Measurements from ENCODE around the gene PSENEN.
A peak's percentile ranks its signal among the peaks of the same experiment; 100 is the strongest.

Gene PSENEN

DNA sequence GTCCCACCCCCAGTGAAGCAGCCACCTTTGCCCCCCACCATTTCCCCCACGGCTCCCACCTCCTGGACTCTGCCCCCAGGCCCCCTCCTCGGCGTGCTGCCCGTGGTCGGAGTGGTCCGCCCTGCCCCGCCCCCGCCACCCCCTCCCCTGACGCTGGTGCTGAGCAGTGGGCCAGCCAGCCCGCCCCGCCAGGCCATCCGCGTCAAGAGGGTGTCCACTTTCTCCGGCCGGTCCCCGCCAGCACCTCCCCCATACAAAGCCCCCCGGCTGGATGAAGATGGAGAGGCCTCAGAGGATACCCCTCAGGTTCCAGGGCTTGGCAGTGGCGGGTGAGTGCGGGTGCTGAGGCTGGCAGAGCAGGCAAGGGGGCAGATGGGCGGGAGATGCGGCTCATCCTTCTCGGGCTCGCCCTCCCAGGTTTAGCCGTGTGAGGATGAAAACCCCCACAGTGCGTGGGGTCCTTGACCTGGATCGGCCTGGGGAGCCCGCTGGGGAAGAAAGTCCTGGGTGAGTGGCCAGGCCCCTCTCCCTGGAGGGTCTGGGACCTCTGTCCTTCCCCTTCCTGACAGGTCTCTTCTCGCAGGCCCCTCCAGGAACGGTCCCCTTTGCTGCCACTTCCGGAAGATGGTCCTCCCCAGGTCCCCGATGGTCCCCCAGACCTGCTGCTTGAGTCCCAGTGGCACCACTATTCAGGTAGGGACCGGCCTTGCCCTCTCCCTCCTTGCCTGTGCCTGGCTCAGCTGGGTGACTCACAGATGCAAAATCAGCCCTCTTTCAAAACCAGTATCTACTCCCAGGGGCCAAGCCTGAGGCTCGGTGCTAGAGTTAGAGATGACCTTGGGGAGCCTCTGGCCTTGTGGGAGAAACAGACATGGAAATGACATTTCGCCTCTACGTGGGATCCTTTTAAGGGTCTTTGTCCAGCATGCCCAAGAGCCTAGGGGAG, 12.0 kb upstream of the PSENEN start:
- H3K4me3 ChIP-seq (ENCODE audit: low read depth, low read length) = no peak overlapping the region
- TF ChIP-seq, protein P1, sequence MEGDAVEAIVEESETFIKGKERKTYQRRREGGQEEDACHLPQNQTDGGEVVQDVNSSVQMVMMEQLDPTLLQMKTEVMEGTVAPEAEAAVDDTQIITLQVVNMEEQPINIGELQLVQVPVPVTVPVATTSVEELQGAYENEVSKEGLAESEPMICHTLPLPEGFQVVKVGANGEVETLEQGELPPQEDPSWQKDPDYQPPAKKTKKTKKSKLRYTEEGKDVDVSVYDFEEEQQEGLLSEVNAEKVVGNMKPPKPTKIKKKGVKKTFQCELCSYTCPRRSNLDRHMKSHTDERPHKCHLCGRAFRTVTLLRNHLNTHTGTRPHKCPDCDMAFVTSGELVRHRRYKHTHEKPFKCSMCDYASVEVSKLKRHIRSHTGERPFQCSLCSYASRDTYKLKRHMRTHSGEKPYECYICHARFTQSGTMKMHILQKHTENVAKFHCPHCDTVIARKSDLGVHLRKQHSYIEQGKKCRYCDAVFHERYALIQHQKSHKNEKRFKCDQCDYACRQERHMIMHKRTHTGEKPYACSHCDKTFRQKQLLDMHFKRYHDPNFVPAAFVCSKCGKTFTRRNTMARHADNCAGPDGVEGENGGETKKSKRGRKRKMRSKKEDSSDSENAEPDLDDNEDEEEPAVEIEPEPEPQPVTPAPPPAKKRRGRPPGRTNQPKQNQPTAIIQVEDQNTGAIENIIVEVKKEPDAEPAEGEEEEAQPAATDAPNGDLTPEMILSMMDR (IDR thresholded peaks at IDR 0.05; ENCODE audit: low read depth, low read length) = no peak
- in situ Hi-C loops (cut with HindIII; ENCODE audit: low sequenced_read_pairs) = no loop called here
- no peak for DNase-seq (ENCODE audit: low read depth, low spot score)

DNA sequence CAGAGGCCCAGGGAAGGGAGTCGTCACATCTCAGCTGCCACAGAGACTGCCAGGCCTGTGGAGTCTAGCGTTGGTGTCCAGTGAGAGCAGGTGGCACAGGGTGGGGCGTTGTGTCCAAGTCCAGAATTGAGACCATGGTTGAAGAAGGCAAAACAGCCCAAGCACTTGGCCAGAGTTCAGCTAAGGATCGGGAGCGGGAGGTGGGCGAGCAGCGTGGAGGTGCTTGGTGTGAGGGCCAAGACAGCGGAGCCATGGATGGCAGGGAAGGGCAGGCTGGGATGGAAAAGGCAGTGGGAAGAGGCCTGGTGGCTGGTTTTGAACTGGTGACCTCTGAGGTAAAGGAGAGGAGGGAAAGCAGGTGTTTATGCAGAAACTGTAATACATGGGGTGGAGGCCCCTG, 11.2 kb upstream of the PSENEN start:
- H3K4me3 ChIP-seq (ENCODE audit: low read depth, low read length) = no peak overlapping the region
- TF ChIP-seq, protein P1 (IDR thresholded peaks at IDR 0.05; ENCODE audit: low read depth, low read length) = no peak
- DNase-seq (ENCODE audit: low read depth, low spot score) = no peak
- in situ Hi-C loops (cut with HindIII; ENCODE audit: low sequenced_read_pairs) = no loop called here

DNA sequence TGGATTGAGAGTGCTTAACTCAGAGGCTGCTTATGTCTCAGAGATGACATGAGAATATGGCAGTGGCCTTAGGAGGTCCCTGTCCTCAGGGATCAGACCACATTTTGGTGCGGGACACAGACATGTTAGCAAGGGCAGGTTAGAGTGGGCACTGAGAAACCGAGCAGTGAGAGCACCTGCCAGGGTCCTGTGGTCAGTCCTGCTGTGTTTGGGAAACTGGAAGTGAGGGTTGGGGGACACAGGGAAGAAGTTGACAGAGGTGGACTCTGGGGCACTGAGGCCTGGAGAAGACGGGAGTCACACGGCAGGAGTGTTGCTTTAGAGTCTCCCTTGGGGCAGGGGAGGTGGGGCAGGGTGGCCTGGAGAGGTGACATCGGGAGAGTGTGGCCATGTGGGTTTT, 10.6 kb upstream of the PSENEN start:
- TF ChIP-seq, protein P1 (IDR thresholded peaks at IDR 0.05; ENCODE audit: low read depth, low read length) = no peak
- in situ Hi-C loops (cut with HindIII; ENCODE audit: low sequenced_read_pairs) = no loop called here
- no peak overlapping the region for H3K4me3 ChIP-seq (ENCODE audit: low read depth, low read length)
- DNase-seq (ENCODE audit: low read depth, low spot score) = no peak

DNA sequence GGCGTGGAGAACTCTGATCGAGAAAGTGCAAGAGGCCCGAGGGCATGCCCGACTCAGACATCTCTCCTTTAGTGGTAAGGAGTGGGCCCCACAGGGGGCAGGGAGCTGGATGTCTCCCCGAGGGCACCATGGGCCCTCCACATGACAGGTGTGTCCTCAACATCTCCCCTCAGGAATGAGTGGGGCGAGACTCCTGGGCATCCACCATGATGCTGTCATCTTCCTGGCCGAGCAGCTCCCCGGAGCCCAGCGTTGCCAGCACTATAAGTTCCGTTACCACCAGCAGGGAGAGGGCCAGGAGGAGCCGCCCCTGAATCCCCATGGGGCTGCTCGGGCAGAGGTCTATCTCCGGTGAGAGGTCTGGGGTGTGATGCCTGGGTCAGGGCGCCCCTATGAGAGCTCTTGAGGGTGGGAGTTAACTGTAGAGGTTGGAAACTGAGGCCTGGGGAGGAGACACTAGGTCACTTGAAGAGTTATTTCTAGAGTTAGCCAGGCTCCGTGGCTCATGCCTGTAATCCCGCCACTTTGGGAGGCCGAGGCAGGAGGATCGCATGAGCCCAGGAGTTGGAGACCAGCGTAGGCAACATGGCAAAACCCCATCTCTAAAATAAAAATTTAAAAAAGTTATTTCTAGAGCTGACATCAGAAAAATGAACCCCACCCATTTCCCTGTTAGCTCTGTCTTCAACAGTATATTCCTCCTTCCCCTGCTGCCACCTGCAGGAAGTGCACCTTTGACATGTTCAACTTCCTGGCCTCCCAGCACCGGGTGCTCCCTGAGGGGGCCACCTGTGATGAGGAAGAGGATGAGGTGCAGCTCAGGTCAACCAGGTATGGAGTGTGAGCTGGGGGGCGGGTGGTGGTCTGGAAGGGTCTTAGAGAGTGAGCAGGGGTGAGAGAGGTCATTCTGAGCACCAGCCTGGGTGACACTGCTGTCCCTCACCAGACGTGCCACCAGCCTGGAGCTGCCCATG, 8.3 kb upstream of the PSENEN start:
- no peak overlapping the region for H3K4me3 ChIP-seq (ENCODE audit: low read depth, low read length)
- no peak for DNase-seq (ENCODE audit: low read depth, low spot score)
- in situ Hi-C loops (cut with HindIII; ENCODE audit: low sequenced_read_pairs) = no loop called here
- TF ChIP-seq, protein P1 (IDR thresholded peaks at IDR 0.05; ENCODE audit: low read depth, low read length) = peak; percentile 6

DNA sequence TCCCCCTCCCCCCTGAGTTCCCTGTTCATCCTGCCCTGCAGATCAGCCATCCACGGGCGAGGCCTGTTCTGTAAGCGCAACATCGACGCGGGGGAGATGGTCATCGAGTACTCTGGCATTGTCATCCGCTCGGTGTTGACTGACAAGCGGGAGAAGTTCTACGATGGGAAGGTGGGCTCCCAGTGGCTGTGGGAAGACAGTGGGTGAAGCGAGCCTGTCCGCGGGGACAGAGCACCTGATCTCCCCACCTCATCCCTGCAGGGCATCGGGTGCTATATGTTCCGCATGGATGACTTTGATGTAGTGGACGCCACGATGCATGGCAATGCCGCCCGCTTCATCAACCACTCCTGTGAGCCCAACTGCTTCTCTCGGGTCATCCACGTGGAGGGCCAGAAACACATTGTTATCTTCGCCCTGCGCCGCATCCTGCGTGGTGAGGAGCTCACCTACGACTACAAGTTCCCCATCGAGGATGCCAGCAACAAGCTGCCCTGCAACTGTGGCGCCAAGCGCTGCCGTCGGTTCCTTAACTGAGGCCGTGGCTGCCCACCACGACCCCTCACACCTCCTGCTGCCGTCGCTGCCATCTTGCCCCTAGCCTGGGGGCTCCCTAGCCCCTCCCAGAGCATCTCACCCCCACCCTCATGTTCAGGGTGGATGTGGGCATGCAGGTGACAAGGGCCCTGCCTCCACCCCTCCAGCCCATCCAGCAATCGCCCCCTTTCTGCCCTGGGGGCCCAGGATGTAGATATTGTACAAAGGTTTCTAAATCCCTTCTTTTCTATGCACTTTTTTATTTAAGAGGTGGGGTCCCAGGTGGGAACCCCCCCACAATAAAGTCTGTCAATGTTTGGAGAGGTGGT, 7.2 kb upstream of the PSENEN start:
- in situ Hi-C loops (cut with HindIII; ENCODE audit: low sequenced_read_pairs) = no loop called here
- DNase-seq (ENCODE audit: low read depth, low spot score) = no peak
- no peak overlapping the region for H3K4me3 ChIP-seq (ENCODE audit: low read depth, low read length)
- TF ChIP-seq, protein P1 (IDR thresholded peaks at IDR 0.05; ENCODE audit: low read depth, low read length) = no peak

DNA sequence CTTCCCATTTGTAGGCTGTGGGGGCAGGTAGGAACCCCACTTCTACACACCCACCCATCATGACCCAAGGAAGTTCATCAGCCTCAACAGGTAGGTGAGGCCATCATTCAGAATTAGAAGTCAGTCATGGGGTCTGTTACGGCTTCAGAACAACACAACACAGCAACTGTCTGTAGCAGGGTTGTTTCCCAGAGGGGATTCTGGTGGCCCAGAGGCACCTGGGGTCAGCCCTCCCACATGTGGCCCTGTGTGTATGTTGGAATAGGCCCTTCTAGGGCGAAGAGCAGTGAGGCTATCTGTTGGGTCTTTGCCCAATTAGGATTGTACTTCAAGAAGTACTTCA, 6.6 kb upstream of the PSENEN start:
- no peak for DNase-seq (ENCODE audit: low read depth, low spot score)
- in situ Hi-C loops (cut with HindIII; ENCODE audit: low sequenced_read_pairs) = no loop called here
- TF ChIP-seq, protein P1 (IDR thresholded peaks at IDR 0.05; ENCODE audit: low read depth, low read length) = no peak
- H3K4me3 ChIP-seq (ENCODE audit: low read depth, low read length) = no peak overlapping the region
